Spleen (tissue), 7 donors: ENCODE results near the gene MYO5B.

Experiments
- POLR2A ChIP-seq, 3 donors: fragments of 450-650 bp; IDR thresholded peaks; one replicate each; pipeline ENCODE4 v1.5.1; 2017; ENCODE audit warnings: antibody characterized with exemption in 3 of 3, mild to moderate bottlenecking in 1 of 3
- POLR2AphosphoS5 ChIP-seq, 3 donors: sonication (generic); formaldehyde crosslinking; IDR thresholded peaks; one replicate each; pipeline ENCODE4 v1.5.1; 2017; ENCODE audit warnings: antibody characterized with exemption in 3 of 3
- TF ChIP-seq, protein P1 (sequence below), 11 experiments: fragments of 200-600 bp in 7 of 11; fragments of 450-650 bp in 4 of 11; sonication (generic) in 4 of 11; IDR thresholded peaks in 8 of 11; conservative IDR thresholded peaks in 3 of 11; 1 replicate in 7 of 11; 2 replicates in 4 of 11; pipeline versions ENCODE4 v1.4.0 to v1.8.0; 2016 to 2021; ENCODE audit warnings: antibody characterized with exemption in 11 of 11, inconsistent platforms in 4 of 11, mild to moderate bottlenecking in 1 of 11
- donor health status: DM: no; HTN: no; CAD: no; lungs with moderate emphysema.
- donor health status: DM: no; HTN: no; CAD: no.
- donor health status: DM: no; HTN: no; CAD: no.

DNA sequence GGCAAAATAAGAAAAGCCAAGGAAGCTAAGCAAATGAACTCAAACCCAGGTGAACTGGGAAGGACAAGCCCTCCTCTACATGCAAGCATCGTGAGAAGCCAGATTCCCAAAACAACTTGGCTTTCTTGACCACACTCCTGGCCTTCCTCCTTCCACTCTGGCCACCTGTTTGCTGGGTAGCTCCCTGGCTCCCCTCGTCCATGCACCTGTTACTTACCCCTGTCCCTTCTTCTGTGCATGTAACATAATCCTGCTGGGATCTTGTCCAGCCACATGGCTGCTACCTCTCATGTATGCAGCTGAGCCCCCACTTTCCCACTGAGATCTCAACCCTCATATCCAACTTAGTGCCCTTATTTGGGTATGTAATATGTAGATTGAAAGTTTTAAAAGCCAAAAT, 121.6 kb downstream of the MYO5B start:
- TF ChIP-seq POLR2A (IDR thresholded peaks at IDR 0.05) (no peak), POLR2AphosphoS5 (IDR thresholded peaks at IDR 0.05) (no peak)
- TF ChIP-seq, protein P1, sequence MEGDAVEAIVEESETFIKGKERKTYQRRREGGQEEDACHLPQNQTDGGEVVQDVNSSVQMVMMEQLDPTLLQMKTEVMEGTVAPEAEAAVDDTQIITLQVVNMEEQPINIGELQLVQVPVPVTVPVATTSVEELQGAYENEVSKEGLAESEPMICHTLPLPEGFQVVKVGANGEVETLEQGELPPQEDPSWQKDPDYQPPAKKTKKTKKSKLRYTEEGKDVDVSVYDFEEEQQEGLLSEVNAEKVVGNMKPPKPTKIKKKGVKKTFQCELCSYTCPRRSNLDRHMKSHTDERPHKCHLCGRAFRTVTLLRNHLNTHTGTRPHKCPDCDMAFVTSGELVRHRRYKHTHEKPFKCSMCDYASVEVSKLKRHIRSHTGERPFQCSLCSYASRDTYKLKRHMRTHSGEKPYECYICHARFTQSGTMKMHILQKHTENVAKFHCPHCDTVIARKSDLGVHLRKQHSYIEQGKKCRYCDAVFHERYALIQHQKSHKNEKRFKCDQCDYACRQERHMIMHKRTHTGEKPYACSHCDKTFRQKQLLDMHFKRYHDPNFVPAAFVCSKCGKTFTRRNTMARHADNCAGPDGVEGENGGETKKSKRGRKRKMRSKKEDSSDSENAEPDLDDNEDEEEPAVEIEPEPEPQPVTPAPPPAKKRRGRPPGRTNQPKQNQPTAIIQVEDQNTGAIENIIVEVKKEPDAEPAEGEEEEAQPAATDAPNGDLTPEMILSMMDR (IDR thresholded peaks at IDR 0.05 in 8 of 11, conservative IDR thresholded peaks at IDR 0.05 in 3 of 11): no peak
